A673 (cell line): ENCODE results near the gene ITGB6. TPM values are rescaled to one million over a fixed set of nuclear protein-coding genes. Genes with fewer than 3 reads are reported as not detected.

Experiments
- BruUV-seq: library from RNA; stranded (reverse); fragments of 400-500 nt; replicated peaks from 2 replicates; lab custom pipeline; 2021; lab: Mats Ljungman, UMichigan
- CTCF ChIA-PET: fragments of 300-600 bp; sonication (Branson Sonifier 250); formaldehyde crosslinking; loops from one replicate; lab custom pipeline; 2022; ENCODE audit warnings: antibody characterized with exemption; lab: Charles Lee
- POLR2A ChIA-PET: fragments of 300-600 bp; sonication (Branson Sonifier 250); formaldehyde crosslinking; loops from one replicate; lab custom pipeline; 2022; ENCODE audit warnings: antibody characterized with exemption; ENCODE audit not compliant: low non-redundant PET; lab: Charles Lee
- DNase-seq: peaks from one replicate; pipeline ENCODE4 v3.0.0-alpha.2; 2015; ENCODE audit warnings: low spot score
- H3K27ac ChIP-seq: fragments of 200-600 bp; sonication (generic); 2 replicates; pipeline ENCODE4 v1.5.1; 2016; ENCODE audit warnings: mixed run types, low read depth, mild to moderate bottlenecking, mixed read lengths, antibody characterized with exemption, low read length; ENCODE audit not compliant: poor library complexity, severe bottlenecking
- H3K27me3 ChIP-seq: fragments of 200-600 bp; sonication (generic); replicated peaks from 2 replicates; pipeline ENCODE4 v1.6.1; 2017; ENCODE audit warnings: mixed run types, low read depth, mild to moderate bottlenecking, mixed read lengths, antibody characterized with exemption, low read length; ENCODE audit not compliant: insufficient read depth, poor library complexity
- H3K36me3 ChIP-seq: fragments of 200-600 bp; sonication (generic); 2 replicates; pipeline ENCODE4 v1.6.1; 2016; ENCODE audit warnings: mixed run types, mild to moderate bottlenecking, mixed read lengths, antibody characterized with exemption, low read length; ENCODE audit not compliant: insufficient read depth, poor library complexity, severe bottlenecking
- H3K4me1 ChIP-seq: fragments of 200-600 bp; sonication (generic); 2 replicates; pipeline ENCODE4 v1.6.1; 2017; ENCODE audit warnings: mixed run types, mild to moderate bottlenecking, mixed read lengths, antibody characterized with exemption, low read length; ENCODE audit not compliant: insufficient read depth, poor library complexity, severe bottlenecking
- H3K4me3 ChIP-seq: fragments of 200-600 bp; sonication (generic); 2 replicates; pipeline ENCODE4 v1.5.1; 2016; ENCODE audit warnings: low read depth, mixed run types, mild to moderate bottlenecking, mixed read lengths, low read length; ENCODE audit not compliant: poor library complexity, severe bottlenecking
- H3K9me3 ChIP-seq: fragments of 200-600 bp; sonication (generic); 2 replicates; pipeline ENCODE4 v1.6.1; 2016; ENCODE audit warnings: mixed run types, low read depth, mild to moderate bottlenecking, mixed read lengths, antibody characterized with exemption, low read length; ENCODE audit not compliant: poor library complexity, severe bottlenecking
- CTCF ChIP-seq: fragments of 300-800, 200-600 bp; sonication (generic); conservative IDR thresholded peaks from 2 replicates; pipeline ENCODE4 v1.5.1; 2017; ENCODE audit warnings: low read depth, mild to moderate bottlenecking, antibody characterized with exemption, low read length, moderate library complexity, mixed read lengths
- EZH2 ChIP-seq: fragments of 200-600 bp; sonication (generic); IDR thresholded peaks from 2 replicates; pipeline ENCODE4 v1.6.1; 2017; ENCODE audit warnings: borderline replicate concordance, low read depth, mild to moderate bottlenecking, mixed read lengths, antibody characterized with exemption, low read length; ENCODE audit not compliant: poor library complexity, severe bottlenecking
- intact Hi-C: fragments of 100-400 bp; cut with micrococcal nuclease; formaldehyde crosslinking; loops from one replicate; pipeline ENCODE4 v1.10.0; 2022; ENCODE audit not compliant: unreplicated experiment
- total RNA-seq: library from RNA; stranded (reverse); gene quantifications from 2 replicates; pipeline ENCODE4 v1.2.3, GENCODE V29; 2021

The ITGB6 gene
- total RNA-seq, 1 experiment from 2014 or later, result not detected

DNA sequence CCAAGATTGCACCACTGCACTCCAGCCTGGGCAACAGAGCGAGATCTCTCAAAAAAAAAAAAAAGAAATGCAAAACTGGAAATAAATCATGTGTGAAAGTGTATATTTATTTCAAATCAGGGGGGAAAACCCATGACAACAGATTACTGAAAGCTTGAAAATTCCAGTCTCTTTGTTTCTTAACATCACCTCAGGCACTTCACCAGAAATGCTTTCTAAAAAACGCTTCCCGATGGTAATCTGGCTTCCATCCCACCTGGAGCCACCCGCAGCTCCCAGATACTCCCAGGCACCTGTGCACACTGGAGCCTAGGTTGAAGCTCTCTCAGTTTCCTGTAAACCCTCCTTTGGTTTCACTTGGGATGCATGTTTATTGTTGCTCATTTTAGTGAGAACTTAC lies 7.2 kb upstream of the ITGB6 start:
- Histone ChIP-seq H3K4me3 (no peak overlapping the region), H3K36me3 (no peaks in the 10 kb centered on the region), H3K9me3 (no peaks in the 10 kb centered on the region), H3K27ac (no peak overlapping the region), H3K4me1 (no peaks in the 10 kb centered on the region), H3K27me3 (no peaks in the 10 kb centered on the region)
- BruUV-seq, result no TSS peak
- intact Hi-C loops, result loop anchor here (5.0 kb wide), 1 partner anchor 95 kb away; no protein-coding TSS in a partner anchor
- DNase-seq, result no peak
- CTCF ChIA-PET, result no interaction called here
- POLR2A ChIA-PET, result no interaction called here
- TF ChIP-seq CTCF (no peak), EZH2 (no peak)

DNA sequence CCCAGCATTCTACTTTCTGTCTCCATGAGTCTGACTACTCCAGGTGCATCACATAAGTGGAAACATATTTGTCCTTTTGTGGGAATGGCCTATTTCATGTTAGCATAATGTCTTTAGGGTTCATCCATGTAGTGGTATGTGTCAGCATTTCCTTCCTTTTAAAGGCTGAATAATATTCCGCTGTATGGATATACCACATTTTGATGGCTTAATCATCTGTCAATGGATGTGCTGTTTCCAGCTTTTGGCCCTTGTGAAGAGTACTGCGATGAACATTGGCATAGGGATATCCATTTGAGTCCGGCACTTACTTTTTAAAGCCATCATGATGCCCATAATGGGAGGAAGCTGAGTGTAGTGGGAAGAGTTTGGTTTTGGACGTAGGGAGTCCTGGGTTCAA lies 6.4 kb upstream of the ITGB6 start:
- no peaks in the 10 kb centered on the region for H3K9me3 ChIP-seq
- H3K4me3 ChIP-seq, result no peak overlapping the region
- H3K27ac ChIP-seq, result no peak overlapping the region
- H3K27me3 ChIP-seq, result no peaks in the 10 kb centered on the region
- H3K36me3 ChIP-seq, result no peaks in the 10 kb centered on the region
- no peak for DNase-seq
- no peaks in the 10 kb centered on the region for H3K4me1 ChIP-seq
- no peak for TF ChIP-seq CTCF
- TF ChIP-seq EZH2, result no peak
- BruUV-seq, result no TSS peak
- ChIA-PET POLR2A (no interaction called here), CTCF (no interaction called here)
- intact Hi-C loops, result loop anchor here (5.0 kb wide), 1 partner anchor 94 kb away; no protein-coding TSS in a partner anchor

DNA sequence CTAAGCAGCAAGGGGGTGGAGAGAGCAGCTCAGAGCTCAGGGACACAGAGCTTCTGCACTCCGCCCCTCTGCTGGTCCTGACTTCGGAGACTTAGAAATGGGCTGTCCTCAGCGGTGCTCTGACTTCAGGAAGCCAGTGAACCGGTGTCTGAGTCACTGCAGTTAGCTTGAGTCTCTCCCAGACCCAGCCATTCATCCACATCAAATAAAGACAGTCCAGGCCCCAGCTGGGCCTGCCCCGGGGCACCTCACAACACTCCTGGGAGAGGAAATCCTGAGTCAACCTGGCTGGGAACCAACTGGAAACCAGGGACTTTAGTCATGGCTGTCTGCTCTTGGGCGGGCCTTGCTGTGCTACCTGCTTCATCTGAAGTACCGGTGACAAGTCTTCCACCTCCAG lies 5.4 kb upstream of the ITGB6 start:
- no peaks in the 10 kb centered on the region for H3K9me3 ChIP-seq
- POLR2A ChIA-PET, result no interaction called here
- intact Hi-C loops, result loop anchor here (5.0 kb wide), 1 partner anchor 93 kb away; no protein-coding TSS in a partner anchor
- H3K4me1 ChIP-seq, result no peaks in the 10 kb centered on the region
- H3K27me3 ChIP-seq, result no peaks in the 10 kb centered on the region
- H3K36me3 ChIP-seq, result no peaks in the 10 kb centered on the region
- no peak overlapping the region for H3K27ac ChIP-seq
- TF ChIP-seq EZH2 (no peak), CTCF (no peak)
- CTCF ChIA-PET, result no interaction called here
- no peak overlapping the region for H3K4me3 ChIP-seq
- no TSS peak for BruUV-seq
- DNase-seq, result peak; percentile 52
